GM21381 (cell line): ENCODE results near the gene TBC1D1.

Source experiments
- ATAC-seq: cut with Tn5 transposase; IDR thresholded peaks from one replicate; pipeline ENCODE4 v1.9.1; 2021; ENCODE audit warnings: mild to moderate bottlenecking, moderate library complexity; ENCODE audit not compliant: unreplicated experiment

The TBC1D1 gene

DNA sequence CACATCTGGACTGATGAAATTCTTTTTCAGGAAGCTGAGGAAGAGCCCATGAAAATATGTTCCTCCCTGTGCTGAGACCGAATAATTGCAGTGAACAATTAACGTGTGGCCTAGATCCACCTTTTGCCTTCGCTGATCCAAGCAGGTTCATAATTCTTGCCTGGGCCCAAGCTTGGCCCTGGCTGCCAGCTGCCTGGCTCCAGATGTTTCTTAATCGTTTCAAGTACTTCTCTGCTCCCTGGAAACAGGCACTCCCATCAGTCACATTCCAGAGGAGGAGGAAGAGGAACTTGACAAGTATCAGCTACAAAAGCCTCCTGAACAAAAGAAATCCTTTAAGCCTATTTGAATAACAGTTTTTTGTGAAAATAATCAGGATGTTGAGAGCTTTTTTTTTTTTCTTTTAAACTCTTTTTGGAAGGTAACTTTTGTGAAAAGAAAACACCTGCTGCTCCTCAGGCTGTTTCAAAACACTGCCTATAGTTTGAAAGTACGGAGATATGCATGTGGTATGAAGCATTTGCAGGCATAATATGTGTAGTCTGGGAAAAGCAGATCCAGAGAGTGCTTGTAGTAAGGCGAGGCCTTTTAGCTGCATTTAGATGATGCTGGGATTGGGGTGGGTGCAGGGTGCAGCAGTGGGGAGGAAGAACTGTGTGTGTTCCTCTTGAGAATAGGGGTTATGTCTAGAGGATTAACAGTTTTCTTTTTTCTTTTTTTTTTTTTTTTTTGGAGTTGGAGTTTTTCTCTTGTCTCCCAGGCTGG lies 223.7 kb downstream of the TBC1D1 start:
- ATAC-seq, result no peak

DNA sequence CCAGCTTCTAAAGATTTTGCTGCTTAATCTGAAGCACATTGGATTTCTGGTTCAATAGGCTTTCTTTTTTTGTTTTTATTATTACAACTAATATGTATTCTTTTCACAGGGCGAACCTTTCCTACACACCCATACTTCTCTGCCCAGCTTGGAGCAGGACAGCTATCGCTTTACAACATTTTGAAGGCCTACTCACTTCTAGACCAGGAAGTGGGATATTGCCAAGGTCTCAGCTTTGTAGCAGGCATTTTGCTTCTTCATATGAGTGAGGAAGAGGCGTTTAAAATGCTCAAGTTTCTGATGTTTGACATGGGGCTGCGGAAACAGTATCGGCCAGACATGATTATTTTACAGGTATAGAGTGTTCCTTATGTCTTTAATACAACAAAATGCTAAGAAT lies 224.7 kb downstream of the TBC1D1 start:
- no peak for ATAC-seq

DNA sequence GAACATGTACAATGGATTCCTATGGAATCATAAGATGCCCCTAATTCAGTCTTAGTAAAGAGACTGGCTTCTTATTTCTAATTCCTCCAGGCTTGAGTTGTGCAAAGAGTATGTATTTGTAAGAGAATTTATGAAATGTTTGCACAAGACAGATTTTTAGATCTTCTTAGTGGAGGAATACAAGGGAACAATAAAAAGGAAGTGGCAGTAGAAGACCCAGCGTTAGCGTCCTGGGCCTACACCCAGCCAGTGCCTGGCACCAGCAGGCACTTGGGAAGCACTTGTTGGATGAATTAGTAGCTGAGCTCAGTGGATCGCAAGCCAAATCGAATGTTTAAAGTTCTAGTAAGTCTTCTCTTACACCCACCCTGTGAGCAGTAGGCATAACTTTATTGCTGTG lies 226.7 kb downstream of the TBC1D1 start:
- no peak for ATAC-seq

DNA sequence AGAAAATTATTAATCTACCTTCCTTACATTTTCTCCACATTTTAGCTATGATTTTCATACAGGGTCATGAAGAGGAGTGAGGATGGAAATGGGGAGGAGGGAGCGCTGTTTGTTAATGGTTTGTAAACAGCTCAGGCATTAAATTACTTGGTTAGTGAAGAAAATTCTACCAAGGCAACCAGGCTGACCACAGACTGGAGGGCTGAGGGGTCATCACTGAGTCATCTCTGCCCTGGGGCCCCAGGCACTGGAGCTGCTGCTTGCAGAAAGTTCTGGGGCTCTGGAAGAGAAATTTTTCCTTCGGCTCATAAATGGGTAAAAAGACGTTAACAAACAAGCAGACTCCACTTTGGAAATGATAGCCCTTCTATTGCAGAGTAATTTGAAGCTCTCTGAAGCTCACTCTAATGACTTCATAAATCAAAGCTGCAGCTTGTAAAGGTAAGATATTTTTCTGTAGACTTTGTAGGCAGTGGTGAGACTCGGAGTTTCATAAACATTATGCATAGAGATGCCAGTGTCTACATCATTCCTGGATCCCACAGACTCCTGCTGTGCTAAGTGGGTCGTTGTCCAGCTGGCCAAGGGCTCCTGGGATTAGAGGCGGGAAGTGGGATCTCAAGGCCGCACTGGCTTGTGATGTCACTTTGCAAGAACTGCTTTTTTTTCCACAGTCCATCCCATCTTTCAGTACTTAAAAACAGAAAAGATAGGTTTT lies 228.9 kb downstream of the TBC1D1 start:
- ATAC-seq, result no peak

DNA sequence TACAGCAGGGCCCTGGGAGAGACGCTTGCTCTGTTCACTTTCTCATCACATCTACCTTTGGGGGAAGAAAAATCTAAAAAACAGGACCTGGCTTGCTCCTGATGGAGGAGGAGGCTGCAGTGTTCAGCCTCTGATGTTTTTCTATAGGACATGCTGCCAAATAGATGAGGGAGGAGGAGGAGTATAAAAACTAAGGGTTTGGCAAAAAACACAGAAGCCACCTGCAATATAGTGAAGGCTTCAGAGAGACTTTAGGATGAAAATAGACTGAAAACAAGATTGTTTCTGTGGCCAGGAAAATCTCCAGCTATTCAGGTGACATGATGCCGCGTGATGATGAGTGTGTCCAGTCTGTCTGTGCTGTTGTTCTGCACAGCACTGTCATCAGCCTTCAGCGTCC lies 229.9 kb downstream of the TBC1D1 start:
- no peak for ATAC-seq

DNA sequence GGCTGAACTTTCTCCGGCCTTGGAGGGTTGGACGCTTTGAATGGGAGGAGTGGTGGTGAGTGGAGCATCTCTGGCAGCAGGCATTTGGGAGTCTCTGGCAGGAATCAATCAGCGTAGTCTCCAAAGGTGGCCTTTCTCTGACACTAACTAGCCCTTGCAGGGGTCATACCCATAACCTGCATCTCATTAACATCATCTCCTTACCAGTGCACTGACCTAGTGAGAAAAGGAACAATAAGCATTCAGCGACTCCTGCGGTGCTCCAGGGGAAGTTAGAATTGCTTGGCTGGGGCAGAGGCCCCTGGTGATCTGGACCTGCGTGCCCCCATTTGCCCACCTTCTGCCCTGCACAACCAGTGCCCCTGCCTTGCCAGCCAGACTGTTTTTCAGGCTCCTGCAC lies 231.2 kb downstream of the TBC1D1 start:
- no peak for ATAC-seq

DNA sequence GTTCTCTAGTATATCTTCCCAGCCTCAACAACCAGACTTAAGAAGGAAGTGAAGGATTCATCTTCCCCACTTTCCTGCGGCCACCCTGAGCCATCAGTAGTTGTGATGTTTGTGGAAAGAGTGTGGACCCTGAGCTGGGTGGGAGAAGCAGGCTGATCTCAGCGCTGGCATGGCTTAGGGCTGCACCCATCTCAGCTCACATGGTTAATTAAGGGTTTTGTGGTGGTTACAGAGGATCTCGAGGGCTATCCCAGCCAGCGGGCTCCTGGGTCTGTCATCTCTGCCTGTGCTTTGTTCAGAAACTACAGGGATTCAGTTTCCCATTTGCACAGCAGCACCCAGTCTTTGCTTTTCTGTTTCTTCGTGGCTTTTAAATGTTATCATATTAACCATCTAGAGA lies 232.7 kb downstream of the TBC1D1 start:
- ATAC-seq, result no peak

DNA sequence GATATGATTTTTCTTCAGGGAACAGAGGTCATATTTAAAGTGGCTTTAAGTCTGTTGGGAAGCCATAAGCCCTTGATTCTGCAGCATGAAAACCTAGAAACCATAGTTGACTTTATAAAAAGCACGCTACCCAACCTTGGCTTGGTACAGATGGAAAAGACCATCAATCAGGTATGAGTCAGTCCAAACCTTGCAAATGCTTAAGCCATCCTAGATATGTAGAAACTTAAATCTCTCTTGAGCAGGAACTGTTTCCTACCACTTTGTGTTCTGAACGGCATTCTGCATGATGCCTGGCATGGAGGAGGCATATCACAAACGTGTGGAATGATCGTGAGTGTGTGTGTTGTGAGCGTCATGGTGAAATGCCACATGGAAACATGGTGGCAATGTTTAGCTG lies 234.1 kb downstream of the TBC1D1 start:
- ATAC-seq, result no peak

DNA sequence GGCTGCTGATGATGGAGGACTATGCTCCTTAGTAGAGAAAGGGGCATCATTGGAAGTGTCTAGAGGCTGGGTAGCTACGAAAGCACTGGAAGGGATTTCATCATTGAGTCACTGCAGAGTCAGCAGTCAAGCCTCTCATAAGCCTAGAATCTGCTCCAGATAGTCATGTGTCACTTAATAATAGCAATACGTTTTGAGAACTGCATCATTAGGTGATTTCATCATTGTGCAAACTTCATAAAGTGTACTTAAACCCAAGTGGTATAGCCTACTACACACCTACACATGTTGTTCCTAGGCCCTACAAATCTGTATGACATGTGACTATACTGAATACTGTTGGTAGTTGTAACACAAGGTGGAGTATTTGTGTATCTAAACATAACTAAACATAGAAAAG lies 234.9 kb downstream of the TBC1D1 start:
- ATAC-seq, result no peak

DNA sequence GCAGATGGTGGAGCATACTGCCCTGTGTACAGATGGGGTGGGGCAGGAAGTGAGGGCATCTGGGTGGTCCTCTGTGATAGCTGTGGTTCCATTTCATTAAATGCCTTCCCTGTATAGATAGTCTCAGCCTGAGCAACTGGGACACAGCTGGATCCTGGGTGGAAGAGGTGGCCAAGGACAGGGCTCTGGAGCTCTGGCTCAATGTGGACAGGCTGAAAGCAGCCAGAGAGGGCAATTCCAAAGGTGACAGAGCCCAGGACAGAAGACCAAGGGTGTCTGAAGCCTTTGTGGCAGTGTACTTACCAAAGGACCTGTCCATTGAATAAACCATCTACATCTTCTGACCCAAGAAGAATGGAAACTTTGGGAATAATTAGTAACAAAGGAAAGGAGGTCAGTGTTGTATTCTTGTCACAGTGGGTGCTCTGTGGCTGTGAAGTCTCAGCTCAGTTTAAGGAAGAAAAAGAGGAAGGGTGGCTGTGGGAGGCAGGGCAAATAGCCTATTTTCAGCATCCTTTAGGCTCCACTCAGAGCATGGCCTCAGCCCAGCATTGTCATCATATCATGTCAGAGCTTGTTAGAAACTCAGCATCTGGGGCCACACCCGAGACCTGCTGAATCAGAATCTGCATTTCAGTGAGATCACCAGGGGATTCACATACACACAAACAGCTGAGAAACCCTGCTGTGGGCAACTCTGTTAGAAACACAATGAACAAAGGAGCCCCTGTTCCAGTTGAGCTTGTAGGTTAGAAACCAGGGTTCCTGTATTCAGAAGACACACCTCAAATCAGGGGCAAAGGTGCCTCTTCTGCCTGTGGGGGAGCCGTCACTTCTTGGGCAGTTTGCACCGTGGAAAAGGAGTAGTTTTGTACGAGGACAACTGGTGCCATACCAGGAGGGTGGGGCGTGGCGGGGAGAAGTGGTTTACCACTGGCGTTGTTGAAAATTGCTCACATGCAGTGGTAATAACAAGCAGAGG lies 237.9 kb downstream of the TBC1D1 start:
- ATAC-seq, result peak; percentile 44

DNA sequence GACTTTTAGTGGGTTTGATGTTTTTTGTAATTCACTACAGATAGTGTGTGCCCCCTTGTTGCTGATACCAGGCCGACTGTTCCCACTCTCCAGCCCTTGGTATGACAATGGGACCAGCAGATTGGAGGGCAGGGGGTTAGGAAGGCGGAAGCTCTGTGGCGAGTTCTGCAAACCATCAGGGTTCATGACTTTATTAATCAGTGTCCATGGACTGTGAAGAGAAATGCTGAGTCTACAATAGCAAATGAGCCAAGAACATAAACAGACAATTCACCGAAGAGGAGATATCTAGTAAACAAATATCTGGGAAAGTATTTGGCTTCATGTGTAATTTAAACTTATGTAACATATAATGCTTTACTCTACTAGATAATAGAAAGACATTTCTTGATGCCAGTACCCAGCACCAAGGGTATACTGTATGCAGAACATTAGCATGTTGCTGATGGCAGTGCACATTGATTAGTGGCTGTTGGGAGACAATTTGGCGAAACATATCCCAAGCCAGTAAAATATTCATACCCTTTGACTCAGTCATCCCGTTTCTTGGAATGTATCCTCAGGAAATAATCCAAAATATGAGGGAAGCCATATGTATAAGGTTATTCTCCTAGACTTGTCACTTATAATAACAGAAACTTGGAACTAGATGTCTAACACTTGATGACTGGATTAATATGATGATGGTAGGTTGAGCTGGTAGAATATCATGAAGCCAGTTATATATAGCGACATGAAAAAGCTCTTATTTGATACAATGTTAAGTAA lies 238.8 kb downstream of the TBC1D1 start:
- no peak for ATAC-seq

DNA sequence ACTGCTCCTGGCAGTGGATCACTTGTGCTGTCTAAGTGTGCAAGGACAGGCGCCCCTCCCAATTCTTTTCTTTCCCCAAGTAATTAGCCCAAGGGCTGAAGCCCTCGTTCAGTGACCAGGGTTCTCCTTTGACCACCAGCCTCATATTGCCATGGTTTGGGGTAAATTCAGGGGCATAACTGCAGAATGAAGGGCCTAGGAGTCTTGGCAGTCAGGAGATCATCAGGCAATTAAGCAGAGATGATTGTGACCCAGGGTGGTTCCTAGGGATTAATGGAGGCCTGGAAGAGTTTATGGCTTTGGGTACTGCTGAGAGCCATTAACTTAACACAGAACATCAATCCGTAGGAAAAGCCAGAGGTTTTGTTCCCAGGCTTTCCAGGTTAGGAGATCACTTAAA lies 240.0 kb downstream of the TBC1D1 start:
- ATAC-seq, result no peak

DNA sequence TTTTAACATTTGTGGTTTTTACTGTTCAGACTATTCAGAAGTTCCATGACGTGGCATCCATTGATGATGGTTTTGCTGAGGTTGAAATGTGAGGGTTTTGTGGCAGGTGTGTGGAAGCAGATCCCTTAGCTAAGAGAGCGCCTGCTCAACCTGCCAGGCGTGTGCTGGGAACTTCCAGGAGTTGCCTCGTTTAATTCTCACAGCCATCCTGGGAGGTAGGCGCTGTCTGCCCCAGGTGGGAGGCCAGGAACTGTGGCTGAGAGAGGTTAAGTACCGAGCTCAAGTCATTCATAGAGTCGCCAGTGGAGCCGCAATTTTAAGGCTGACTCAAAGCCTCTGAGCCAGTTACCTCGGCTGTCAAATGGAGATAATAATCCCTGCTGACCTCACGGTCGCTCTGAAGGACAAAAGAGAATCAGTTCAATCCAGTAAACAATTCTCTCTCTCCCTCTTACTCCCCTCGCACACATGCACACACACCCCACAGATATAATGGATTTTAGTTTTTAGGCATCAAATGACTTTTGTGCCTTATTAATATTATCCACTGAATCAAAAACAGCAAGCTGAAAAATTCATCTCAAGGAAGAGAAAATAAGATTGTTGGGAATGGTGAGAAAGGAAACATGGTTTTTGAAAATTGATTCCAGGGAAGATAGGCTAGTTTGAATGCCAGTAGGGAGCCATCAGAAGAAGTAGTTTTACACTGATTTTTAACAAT lies 240.6 kb downstream of the TBC1D1 start:
- peak; percentile 22 for ATAC-seq

DNA sequence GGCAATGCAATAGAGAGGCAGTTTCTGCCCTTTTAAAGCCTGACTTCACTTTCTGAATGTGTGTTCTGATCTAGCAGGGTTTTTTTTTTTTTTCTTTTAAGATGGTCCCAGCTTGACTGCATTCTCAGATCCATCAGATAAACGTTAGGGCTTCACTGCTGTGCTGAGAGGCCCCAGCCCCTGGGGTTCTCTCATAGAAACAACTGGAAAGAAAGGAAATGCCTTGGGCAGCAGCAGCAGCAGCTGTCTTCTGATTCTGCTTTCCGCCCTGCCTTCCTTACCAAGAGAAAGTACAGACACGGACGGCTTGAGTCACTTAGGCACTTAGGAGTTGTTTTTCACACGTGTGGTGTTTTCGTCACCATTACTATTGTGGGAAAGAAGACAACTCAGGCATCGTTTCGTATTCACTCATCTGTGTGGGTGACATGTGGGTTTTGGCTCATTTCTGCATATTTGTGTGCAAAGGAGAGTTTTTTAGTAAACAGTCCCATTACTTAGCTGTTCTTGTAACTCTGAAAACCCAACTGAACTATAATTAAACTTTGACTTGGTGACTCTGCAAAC lies 241.3 kb downstream of the TBC1D1 start:
- ATAC-seq, result peak; percentile 67

DNA sequence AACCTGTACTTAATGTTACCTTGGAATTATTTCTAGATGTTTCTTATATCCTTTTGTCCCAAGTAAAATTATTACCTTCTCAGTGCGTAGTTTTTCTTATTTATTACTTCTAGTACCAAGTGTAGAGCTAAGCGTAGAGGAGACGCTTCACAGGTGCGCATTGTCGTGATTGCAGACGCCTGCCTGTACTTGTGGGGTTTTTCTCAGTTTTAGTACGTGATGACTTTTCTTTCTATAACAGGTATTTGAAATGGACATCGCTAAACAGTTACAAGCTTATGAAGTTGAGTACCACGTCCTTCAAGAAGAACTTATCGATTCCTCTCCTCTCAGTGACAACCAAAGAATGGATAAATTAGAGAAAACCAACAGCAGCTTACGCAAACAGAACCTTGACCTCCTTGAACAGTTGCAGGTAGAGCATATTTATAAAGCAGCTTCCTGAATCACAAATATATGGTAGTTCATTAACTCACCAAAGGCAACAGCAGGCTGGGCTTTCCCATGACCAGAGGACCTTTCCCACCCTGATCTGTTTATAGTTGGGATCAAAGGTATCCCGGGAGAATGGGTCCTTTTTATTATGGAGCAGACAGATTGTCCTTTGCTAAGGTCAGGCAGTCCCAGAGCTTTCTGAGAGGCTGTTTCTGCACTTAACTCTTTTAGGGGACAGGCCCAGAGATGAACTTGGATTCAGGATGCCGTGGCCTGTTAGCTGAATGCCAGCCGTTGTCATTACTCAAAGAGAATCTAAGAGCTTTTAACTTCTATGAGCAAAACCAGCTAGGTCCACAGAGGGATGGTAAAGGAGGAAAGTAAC lies 242.2 kb downstream of the TBC1D1 start:
- no peak for ATAC-seq

DNA sequence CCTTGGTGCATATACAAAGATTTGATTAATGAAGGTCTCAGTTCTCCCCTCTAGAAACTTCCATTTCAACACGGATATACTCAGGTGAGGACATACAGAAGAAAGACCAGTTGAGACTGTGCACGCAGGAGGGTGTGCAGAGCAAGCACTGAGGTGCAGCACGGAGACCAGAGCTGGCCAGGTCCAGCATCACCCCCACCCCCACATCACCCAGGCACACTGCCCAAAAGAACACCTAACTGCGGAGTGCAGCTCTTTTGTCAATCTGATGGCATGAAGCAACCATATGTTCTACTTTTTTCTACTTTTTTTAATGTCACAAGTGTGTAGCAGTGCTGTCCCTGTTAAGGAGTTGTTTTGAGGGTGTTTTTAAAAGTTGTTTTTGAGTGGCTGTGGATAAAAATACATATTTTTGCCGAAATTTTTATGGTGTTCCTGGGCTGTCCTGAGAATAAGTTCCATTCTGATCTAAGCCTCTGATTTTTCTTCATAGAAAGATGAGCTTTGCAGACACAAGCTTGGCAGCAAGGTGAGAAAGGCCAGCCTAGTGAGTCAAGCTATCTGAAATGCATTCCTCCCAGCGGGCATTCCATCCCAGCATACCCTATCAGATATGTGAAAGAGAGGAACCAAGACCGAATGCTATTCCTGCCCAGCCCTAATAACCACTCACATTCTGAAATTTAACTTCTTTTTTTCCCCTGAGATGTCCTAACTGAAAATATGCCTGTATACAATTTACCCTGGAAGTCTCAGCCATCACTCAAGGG lies 243.0 kb downstream of the TBC1D1 start:
- ATAC-seq, result no peak

DNA sequence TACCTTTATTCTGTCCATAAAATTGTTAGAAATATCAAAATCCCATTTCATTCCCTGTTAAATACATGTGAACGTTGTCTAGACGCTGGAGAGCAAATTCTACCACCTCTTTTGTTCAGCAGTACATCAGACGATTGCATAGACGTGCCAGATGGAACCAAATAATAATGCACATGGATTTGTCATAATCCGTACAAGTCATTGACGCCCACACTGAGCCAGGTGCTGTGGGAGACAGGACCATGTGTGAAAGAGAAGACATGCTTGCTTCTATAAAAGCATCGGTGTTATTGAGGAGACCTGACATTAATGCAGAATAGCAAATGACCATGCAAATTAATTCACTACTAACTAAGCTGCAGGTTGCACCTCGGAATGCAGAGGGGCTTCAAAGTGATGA lies 244.3 kb downstream of the TBC1D1 start:
- no peak for ATAC-seq

DNA sequence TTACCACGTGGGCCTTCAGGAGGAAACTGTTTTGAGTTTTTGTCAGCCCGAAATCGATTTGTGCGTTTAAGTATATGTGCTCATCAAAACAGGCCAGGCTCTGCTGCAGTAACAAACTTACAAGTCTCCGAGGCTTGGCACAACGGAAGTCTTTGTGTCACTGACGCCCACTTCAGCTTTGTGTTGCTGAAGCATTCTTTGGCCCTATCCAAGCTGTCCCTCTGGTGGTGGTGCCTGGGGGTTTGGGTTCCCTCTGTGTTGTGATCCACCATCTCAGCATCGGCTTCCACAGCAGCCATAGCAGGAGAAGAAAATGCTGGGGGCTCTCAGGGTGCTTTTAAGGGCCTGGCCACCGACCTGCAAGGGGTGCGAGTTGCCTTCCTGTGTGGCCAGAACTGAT lies 245.7 kb downstream of the TBC1D1 start:
- ATAC-seq, result no peak
